ENCODE results near the gene SLC38A4.

SLC38A4 gene

DNA sequence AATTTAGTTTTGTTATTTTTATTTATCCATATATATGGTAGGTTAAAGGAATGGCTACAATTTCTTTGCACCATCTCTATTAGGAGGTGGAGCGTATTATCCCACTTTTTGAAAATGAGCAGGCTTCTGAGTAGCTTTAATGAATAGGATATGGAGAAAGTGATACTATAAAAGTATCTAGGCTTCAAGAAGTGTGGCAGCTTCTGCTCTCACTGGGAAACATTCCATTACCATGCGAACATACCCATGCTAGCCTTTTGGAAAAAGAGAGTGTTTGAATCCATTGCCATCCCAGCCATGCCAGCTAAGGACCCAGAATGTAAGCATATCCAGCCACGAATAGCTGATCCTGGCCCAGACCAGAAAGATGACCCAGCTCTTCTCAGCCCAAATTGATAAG lies 107.3 kb downstream of the SLC38A4 start:
- TF ChIP-seq, protein P1, sequence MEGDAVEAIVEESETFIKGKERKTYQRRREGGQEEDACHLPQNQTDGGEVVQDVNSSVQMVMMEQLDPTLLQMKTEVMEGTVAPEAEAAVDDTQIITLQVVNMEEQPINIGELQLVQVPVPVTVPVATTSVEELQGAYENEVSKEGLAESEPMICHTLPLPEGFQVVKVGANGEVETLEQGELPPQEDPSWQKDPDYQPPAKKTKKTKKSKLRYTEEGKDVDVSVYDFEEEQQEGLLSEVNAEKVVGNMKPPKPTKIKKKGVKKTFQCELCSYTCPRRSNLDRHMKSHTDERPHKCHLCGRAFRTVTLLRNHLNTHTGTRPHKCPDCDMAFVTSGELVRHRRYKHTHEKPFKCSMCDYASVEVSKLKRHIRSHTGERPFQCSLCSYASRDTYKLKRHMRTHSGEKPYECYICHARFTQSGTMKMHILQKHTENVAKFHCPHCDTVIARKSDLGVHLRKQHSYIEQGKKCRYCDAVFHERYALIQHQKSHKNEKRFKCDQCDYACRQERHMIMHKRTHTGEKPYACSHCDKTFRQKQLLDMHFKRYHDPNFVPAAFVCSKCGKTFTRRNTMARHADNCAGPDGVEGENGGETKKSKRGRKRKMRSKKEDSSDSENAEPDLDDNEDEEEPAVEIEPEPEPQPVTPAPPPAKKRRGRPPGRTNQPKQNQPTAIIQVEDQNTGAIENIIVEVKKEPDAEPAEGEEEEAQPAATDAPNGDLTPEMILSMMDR (IDR thresholded peaks at IDR 0.05), result no peak

DNA sequence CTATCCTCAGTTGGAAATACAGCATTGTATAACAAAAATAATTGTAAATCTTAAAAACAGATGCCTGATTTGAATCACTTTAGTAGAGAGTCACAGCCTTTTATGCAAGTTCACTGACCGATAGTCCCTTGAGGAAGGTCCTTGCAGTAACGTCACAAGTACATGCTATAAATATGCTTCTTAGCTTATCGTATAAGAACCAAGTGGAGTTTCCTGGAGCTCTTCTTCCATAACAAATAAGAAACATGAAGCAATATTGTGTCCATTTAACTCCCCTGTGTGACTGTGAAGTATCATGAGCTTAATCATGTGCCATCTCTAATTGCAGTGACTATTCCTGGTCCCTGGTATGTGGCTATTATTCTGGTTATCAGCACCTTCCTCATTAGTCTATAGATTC lies 107.9 kb downstream of the SLC38A4 start:
- TF ChIP-seq, protein P1 (IDR thresholded peaks at IDR 0.05), result no peak

DNA sequence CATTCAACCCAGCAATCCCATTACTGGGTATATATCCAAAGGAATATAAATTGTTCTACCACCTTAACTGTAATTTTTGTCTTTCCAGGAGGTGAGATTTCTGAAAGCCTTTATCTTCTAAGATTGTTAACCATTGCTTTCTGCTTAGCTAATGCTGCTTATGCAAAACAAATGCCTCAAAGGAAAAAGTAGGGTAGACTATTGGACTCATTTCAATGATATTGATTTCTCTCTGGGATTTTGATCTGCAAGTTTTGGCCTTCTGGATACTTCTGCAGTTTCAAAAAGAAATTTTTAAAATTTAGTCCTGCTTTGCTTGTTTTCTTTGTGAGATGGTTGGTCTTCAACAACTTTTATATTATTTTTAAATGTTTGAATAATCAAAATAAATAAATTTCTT lies 108.6 kb downstream of the SLC38A4 start:
- TF ChIP-seq, protein P1 (IDR thresholded peaks at IDR 0.05), result no peak
